GM20000 (cell line): ENCODE data around the gene EFHC1.

Source experiments
- DNase-seq: peaks from one replicate; pipeline ENCODE4 v3.0.0; 2012; ENCODE audit warnings: low spot score
- CTCF ChIP-seq: IDR thresholded peaks from 2 replicates; pipeline ENCODE4 v1.5.1; 2012; ENCODE audit warnings: mild to moderate bottlenecking, control low read depth; ENCODE audit errors: extremely low read depth, missing control alignments

The EFHC1 gene

GRCh38 chr6:52419809-52420667, at the start of gene EFHC1:
EFHC1 (plus strand) TSS chr6:52420342; CDS start chr6:52420411, 69 bp downstream.
- no peak for TF ChIP-seq CTCF
- DNase-seq = peak; percentile 93

- no peak for DNase-seq
- TF ChIP-seq CTCF = no peak
Measured at GRCh38 chr6:52371656-52372191, 48.4 kb upstream of the EFHC1 start.

DNA sequence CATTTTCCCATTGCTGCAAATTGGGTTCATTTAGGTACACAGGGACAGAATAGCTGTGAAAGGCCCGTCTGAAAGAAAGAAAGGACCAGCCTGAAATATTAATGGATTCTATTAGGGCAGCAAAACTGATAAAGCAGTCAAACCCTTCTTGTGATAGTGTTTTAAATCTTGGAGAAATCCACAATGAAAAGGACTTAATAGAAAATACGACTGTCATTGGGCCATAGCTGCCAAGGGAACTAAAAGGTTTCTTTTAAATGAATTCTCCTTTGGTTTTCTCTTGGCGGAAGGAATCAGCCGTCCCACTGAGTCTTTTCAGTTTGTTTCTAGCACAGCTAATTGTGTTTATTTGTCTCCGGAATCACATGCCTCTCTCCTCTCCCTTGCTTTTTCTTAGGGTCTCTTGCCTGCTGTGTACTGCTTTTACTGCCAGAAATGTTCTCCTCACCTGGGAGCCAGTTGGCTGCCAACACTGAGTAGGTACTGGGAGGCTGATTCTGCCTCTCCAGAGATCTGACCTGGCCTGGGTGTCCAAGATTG, 46.9 kb upstream of the EFHC1 start:
- DNase-seq = no peak
- no peak for TF ChIP-seq CTCF

- no peak for DNase-seq
- no peak for TF ChIP-seq CTCF
Measured at GRCh38 chr6:52374247-52374646, 45.9 kb upstream of the EFHC1 start.

DNA sequence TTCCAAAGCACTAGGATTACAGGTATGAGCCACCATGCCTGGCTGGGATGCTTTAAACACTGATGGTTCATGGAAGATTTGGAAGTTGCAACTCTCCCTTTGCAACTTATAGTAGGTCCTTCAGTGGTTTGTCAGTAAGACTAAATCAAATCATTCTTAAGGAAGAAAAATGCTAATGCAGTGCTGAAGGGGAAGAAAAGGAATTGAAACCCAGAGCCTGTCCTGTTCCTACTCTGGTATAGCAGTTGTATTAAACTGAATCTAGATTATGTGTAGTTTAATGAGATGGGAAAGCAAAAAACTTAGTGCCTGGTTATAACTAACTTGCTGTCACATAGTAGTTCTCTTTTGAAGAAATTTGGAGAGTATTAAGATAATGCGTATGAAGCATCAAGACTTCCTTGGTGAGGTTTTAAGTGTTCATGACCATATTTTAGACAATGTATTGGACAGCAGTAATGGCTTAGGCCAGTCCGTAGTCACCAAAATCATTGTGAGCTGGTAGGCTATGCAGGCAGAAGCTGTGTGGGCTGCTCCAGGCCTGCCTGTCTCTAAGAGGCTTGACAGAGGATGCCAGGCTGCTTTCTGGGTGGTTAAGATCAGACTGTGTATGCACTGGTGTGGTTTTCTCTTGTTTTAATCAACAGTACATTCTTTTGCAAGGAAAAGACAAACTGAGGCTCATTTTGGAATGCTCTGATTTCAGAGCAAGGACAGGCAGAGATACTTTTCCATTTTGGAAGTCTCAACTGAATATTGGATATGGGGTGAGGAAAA, 44.2 kb upstream of the EFHC1 start:
- TF ChIP-seq CTCF = no peak
- no peak for DNase-seq

DNA sequence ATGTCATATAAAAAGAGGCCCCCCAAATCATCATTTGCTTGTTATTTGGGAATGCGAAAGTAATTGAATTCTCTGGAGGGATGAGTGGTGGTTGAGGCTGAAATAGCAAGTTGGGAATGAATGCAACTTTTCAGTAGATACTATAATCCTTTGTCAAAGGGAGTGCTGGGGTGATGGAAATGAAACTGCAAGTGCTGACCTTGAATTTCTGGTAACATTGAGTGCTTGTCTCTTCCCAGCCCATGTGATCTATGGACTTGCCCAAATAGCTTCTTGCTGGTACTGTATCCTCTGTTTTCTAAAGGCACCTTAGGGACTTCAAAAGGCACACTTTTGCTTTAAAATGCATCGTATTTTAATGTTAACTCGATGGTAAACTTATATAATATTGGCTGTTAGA, 43.4 kb upstream of the EFHC1 start:
- TF ChIP-seq CTCF = no peak
- DNase-seq = no peak
